Suprapubic skin (tissue), 4 donors: ENCODE results near the gene NR6A1.

Experiments
- EP300 ChIP-seq: sonication (generic); formaldehyde crosslinking; IDR thresholded peaks from one replicate; pipeline ENCODE4 v1.6.1; 2017; ENCODE audit warnings: antibody characterized with exemption
- POLR2A ChIP-seq, 2 donors: fragments of 450-650 bp; IDR thresholded peaks; one replicate each; pipeline ENCODE4 v1.6.1; 2017; ENCODE audit warnings: antibody characterized with exemption in 2 of 2, mild to moderate bottlenecking in 2 of 2, moderate library complexity in 2 of 2
- POLR2AphosphoS5 ChIP-seq, 3 donors: sonication (generic); formaldehyde crosslinking; IDR thresholded peaks; one replicate each; pipeline ENCODE4 v1.6.1; 2017; ENCODE audit warnings: antibody characterized with exemption in 3 of 3
- TF ChIP-seq, protein P1 (sequence below), 2 donors: fragments of 200-600 bp in 1 of 2; fragments of 450-650 bp in 1 of 2; sonication (generic) in 1 of 2; IDR thresholded peaks; one replicate each; pipeline ENCODE4 v1.5.1; 2016 to 2019; ENCODE audit warnings: antibody characterized with exemption in 2 of 2, mild to moderate bottlenecking in 1 of 2, moderate library complexity in 1 of 2

GRCh38 chr9:124483481-124483880 is 287.6 kb downstream of the NR6A1 start:
- TF ChIP-seq, protein P1, sequence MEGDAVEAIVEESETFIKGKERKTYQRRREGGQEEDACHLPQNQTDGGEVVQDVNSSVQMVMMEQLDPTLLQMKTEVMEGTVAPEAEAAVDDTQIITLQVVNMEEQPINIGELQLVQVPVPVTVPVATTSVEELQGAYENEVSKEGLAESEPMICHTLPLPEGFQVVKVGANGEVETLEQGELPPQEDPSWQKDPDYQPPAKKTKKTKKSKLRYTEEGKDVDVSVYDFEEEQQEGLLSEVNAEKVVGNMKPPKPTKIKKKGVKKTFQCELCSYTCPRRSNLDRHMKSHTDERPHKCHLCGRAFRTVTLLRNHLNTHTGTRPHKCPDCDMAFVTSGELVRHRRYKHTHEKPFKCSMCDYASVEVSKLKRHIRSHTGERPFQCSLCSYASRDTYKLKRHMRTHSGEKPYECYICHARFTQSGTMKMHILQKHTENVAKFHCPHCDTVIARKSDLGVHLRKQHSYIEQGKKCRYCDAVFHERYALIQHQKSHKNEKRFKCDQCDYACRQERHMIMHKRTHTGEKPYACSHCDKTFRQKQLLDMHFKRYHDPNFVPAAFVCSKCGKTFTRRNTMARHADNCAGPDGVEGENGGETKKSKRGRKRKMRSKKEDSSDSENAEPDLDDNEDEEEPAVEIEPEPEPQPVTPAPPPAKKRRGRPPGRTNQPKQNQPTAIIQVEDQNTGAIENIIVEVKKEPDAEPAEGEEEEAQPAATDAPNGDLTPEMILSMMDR (IDR thresholded peaks at IDR 0.05), result no peak
- TF ChIP-seq POLR2AphosphoS5 (IDR thresholded peaks at IDR 0.05) (no peak), POLR2A (IDR thresholded peaks at IDR 0.05) (no peak), EP300 (no peak)
